AML-193 (cell line): ENCODE data around the gene GNB2.
"Not testable (repeated sequence)": the region's sequence is repeated elsewhere in the genome, so short reads cannot be mapped to it uniquely, and the experiment has no call there.

Experiments
- DNase-seq, 2 experiments: peaks; one replicate each; lab custom pipeline; 2025; lab: John Stamatoyannopoulos, UW

GNB2 gene

GRCh38 chr7:100662194-100662776, 11.3 kb upstream of the GNB2 start:
- DNase-seq = not testable (repeated sequence)

GRCh38 chr7:100665168-100665726, 8.3 kb upstream of the GNB2 start:
- no peak for DNase-seq

DNA sequence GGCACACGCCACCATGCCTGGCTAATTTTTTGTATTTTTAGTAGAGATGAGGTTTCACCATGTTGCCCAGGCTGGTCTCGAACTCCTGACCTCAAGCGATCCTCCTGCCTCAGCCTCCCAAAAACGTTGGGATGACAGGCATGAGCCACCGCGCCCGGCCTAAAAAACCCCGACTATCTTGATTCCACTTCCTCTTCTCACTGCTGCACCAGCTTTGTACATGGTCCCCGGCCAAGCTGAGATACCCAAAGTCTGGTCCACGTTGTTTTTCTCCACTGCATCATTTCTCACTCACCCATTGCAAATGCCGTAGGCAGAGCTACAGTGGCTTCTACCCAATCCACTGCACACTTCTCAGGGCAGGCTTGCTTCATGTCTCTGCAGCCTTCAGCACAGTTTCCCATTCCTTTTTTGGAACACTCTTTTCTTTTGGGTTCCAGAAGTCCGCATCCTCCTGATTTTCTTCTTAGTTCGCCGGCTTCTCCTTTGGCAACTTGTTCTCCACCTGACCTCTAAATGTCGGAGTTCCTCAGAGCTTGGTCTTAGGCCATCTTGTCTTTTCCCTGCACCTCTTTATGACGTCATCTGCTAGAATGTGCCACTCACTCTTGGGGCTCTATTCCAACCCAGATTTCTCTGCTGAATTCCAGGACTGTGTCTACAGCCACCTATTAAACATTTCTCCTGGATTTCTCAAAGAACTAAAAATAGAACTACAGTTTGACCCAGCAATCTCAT, 6.0 kb upstream of the GNB2 start:
- DNase-seq = no peak

GRCh38 chr7:100668069-100668449, 5.5 kb upstream of the GNB2 start:
- DNase-seq = no peak

GRCh38 chr7:100669106-100669505, 4.4 kb upstream of the GNB2 start:
- DNase-seq = not testable (repeated sequence)

DNA sequence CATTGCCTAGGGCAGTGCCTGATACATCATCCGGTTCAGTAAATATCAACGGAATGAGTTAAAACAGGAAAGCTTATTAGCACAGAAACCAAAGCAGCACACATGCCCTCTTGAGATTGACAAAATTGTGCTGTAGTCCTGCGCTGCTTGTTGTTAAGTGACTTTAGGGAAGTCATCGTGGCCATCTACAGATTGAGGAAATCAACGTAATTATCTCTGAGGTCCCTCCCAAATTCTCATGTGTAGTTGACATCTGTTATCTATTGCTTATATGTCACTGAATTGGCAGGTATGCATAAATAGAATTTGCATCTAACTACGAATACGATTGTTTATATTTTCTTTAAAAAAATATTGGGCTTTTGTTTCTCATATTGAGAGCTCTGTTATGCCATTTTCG, 3.5 kb upstream of the GNB2 start:
- peak in 1 of 2 experiments; percentile 20 for DNase-seq

- DNase-seq = no peak
Measured at GRCh38 chr7:100671353-100672327, 1.9 kb upstream of the GNB2 start.

DNA sequence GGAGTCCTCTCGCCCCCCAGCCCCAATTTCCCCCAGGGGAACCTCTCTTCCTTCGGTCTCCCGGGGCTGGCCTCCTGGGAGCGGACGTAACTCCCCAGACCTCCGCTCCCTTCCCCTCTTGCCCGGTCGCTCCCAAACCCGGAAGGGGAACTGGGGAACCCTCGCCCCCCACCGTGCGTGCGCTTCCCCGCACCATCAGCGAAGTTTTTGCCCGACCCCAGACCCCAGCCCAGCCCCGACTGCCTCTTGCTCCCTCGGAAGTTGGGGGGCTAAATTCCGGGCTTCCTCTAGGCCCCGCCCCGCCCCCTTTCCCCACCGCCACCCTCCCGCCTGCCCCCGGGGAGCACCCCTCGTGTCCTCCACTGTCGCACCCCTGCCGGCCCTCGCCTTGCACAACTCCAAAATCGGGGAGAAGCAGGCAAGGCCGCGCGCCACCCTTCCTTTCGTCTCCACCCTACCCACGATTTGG, 436 bp downstream of the GNB2 start:
- no peak for DNase-seq

- no peak for DNase-seq
Measured at GRCh38 chr7:100674411-100675104, 1.0 kb downstream of the GNB2 start.

- DNase-seq = no peak
Measured at GRCh38 chr7:100675105-100675451, 1.5 kb downstream of the GNB2 start.

DNA sequence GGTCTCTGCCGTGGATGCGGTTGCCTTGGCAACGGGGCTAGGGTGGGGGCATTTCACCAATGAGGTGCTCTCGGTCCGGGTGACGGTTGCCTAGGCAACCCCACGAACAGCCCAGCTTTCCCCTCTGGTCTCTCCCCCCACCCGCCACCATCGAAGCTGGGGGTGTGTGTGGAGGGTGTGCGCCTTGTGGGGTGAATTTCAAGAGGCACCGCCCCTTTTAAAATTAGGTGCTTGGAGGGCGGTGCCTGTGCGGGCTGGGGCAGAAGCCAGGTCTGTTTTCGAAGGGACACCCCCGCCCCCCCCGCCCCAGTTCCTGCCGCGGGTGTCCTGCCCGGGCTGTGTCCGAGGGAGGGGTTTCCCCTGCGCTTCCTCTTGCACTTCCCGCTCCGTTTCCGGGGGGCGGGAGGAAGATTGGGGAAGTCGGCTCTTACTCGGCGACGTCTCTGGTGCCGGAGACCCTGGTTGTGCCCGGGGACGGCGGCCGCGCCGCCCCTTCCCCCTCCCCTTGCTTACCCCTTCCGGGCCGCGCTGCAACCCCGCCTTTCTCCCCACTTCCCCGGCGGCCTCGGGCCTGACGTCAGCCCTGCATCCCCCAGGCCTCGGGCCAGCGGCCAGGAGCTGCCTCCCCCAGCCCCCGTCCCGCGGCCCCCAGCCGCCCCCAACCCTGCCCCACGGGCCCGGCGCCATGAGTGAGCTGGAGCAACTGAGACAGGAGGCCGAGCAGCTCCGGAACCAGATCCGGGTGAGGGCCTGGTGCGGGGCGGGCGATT, 2.2 kb downstream of the GNB2 start:
- peak; percentile 59 to 73 for DNase-seq

- DNase-seq = no peak
Measured at GRCh38 chr7:100676501-100677306, 3.2 kb downstream of the GNB2 start.

DNA sequence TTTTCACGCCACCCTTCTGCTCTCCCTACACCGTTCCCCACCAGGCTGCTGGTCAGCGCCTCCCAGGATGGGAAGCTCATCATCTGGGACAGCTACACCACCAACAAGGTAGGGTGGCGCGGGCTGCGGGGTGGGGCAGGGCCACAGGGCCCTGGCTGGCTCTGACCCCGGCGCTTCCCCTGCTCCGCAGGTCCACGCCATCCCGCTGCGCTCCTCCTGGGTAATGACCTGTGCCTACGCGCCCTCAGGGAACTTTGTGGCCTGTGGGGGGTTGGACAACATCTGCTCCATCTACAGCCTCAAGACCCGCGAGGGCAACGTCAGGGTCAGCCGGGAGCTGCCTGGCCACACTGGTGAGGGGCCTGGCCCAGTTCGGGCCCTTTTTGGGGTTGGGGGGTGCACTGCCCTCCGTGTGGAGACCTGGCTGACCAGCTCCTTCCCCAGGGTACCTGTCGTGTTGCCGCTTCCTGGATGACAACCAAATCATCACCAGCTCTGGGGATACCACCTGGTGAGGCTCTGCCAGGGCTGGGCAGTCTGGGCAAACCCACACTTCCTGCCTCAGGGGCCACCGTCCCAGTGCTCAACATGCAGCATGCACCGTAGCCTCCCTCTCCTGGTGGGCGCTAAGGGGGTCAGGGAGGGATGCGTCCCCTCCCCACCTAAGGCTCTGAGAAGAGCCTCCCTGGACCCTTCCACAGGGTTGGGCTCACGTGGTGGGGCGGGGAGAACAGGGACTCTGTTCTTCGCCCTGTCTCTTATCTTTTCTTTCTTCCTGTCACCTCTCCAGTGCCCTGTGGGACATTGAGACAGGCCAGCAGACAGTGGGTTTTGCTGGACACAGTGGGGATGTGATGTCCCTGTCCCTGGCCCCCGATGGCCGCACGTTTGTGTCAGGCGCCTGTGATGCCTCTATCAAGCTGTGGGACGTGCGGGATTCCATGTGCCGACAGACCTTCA, 4.0 kb downstream of the GNB2 start:
- DNase-seq = no peak

- DNase-seq = no peak
Measured at GRCh38 chr7:100678291-100678984, 4.9 kb downstream of the GNB2 start.

GRCh38 chr7:100679129-100679926, 5.8 kb downstream of the GNB2 start:
- no peak for DNase-seq

- no peak for DNase-seq
Measured at GRCh38 chr7:100679927-100680575, 6.5 kb downstream of the GNB2 start.
